NCI-H2081 treated with DMSO at 0.1 percent for 48 hours (cell line): Measurements from ENCODE around the gene AGPAT3.
"Not testable (repeated sequence)": the region's sequence is repeated elsewhere in the genome, so short reads cannot be mapped to it uniquely, and the experiment has no call there.

ENCODE experiments used
- DNase-seq: peaks from one replicate; lab custom pipeline; 2025; lab: John Stamatoyannopoulos, UW

AGPAT3 gene

GRCh38 chr21:43834146-43834905 is 30.7 kb upstream of the AGPAT3 start:
- no peak for DNase-seq

GRCh38 chr21:43835050-43835449 is 30.0 kb upstream of the AGPAT3 start:
- DNase-seq, result no peak

GRCh38 chr21:43835861-43836260 is 29.2 kb upstream of the AGPAT3 start:
- no peak for DNase-seq

- DNase-seq, result no peak
These were observed 28.4 kb upstream of the AGPAT3 start for GRCh38 chr21:43836616-43837015.

- DNase-seq, result no peak
These were observed 24.8 kb upstream of the AGPAT3 start for GRCh38 chr21:43840259-43840658.

GRCh38 chr21:43842742-43843141 is 22.3 kb upstream of the AGPAT3 start:
- no peak for DNase-seq

GRCh38 chr21:43844906-43845305 is 20.1 kb upstream of the AGPAT3 start:
- DNase-seq, result not testable (repeated sequence)

GRCh38 chr21:43845386-43845785 is 19.6 kb upstream of the AGPAT3 start:
- DNase-seq, result no peak

- no peak for DNase-seq
These were observed 18.6 kb upstream of the AGPAT3 start for GRCh38 chr21:43846430-43846829.

- DNase-seq, result no peak
These were observed 17.7 kb upstream of the AGPAT3 start for GRCh38 chr21:43847301-43847700.

- DNase-seq, result no peak
These were observed 16.3 kb upstream of the AGPAT3 start for GRCh38 chr21:43848771-43849170.

- no peak for DNase-seq
These were observed 15.3 kb upstream of the AGPAT3 start for GRCh38 chr21:43849532-43850299.

- no peak for DNase-seq
These were observed 14.2 kb upstream of the AGPAT3 start for GRCh38 chr21:43850728-43851295.

GRCh38 chr21:43851593-43851992 is 13.4 kb upstream of the AGPAT3 start:
- no peak for DNase-seq

- DNase-seq, result no peak
These were observed 10.9 kb upstream of the AGPAT3 start for GRCh38 chr21:43853851-43854772.

GRCh38 chr21:43854773-43855633 is 10.0 kb upstream of the AGPAT3 start:
- no peak for DNase-seq

- no peak for DNase-seq
These were observed 9.1 kb upstream of the AGPAT3 start for GRCh38 chr21:43855955-43856354.

GRCh38 chr21:43858806-43859648 is 6.0 kb upstream of the AGPAT3 start:
- no peak for DNase-seq

GRCh38 chr21:43859747-43860214 is 5.2 kb upstream of the AGPAT3 start:
- no peak for DNase-seq

- DNase-seq, result no peak
These were observed 3.3 kb upstream of the AGPAT3 start for GRCh38 chr21:43861706-43862105.
